Right ventricle myocardium superior (tissue), 1 donor: Measurements from ENCODE around the gene C3. TPM values are rescaled to one million over a fixed set of nuclear protein-coding genes. Genes with fewer than 3 reads are reported as not detected.
"Not testable (repeated sequence)": the region's sequence is repeated elsewhere in the genome, so short reads cannot be mapped to it uniquely, and the experiment has no call there.

ENCODE experiments used
- ATAC-seq: fragments of 200-7000 bp; cut with Tn5 transposase; one replicate; pipeline ENCODE4 v1.9.1; 2020; ENCODE audit warnings: mild to moderate bottlenecking; ENCODE audit not compliant: poor library complexity
- DNase-seq: peaks from one replicate; pipeline ENCODE4 v3.0.0-alpha.2; 2020
- intact Hi-C: fragments of 100-400 bp; cut with DNase I; formaldehyde crosslinking; loops from one replicate; pipeline ENCODE4 v1.11.2; 2022
- total RNA-seq: library from RNA; stranded (reverse); fragmentation: NEBNext Ultra II Directional; extraction: Animal tissue kit (Norgen Biotek cat#: 25700); gene quantifications from one replicate; pipeline ENCODE4 v1.2.1, GENCODE V29; 2021
- donor health status: DM: no; HTN: yes; CAD: no; lungs with severe emphysema.

Gene C3
- total RNA-seq, 1 donor from 2014 or later = 308 TPM

GRCh38 chr19:6682607-6683128 is 37.8 kb downstream of the C3 start:
- ATAC-seq (no peak), DNase-seq (no peak)
- intact Hi-C loops = no loop called here

DNA sequence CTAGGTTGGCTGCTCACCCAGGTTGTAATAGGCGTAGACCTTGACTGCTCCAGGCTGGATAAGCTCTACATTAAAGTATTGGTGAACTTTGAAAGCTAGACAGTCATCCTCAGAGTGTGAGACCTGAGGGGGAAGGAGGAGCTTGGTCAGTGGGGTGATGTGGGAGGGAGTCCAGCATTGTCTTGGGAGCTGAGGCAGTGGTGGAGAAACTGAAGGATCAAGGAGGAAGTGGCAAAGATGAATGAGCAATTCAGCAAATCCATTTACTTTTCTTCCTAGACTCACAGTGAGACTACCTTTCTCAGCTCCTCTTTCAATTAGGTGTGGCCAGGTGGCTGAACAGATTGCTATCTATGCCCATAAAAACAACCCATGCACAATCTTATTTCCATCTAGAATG is 40.3 kb downstream of the C3 start:
- ATAC-seq (no peak), DNase-seq (no peak)
- intact Hi-C loops = no loop called here

DNA sequence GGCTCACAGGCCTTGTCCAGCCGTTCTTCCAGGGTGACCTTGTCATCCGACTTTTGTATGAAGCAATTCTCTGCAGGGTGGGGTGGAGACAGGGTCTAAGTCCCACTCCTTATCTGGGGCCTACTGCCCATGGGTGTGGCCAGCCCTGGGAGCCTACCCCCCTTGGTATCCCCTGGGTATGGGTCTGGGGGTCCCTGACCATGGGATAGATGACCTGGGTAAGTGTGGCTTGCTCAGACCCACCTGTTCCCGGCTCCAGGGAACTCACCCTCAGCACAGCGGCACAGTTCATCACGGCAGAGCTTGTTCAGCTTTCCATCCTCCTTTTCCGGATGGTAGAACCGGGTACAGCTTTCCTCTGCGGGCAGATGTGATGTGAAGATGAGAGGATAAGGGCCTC is 41.3 kb downstream of the C3 start:
- DNase-seq (no peak), ATAC-seq (no peak)
- intact Hi-C loops = no loop called here

GRCh38 chr19:6678690-6679109 is 41.8 kb downstream of the C3 start:
- intact Hi-C loops = no loop called here
- DNase-seq (no peak), ATAC-seq (no peak)

DNA sequence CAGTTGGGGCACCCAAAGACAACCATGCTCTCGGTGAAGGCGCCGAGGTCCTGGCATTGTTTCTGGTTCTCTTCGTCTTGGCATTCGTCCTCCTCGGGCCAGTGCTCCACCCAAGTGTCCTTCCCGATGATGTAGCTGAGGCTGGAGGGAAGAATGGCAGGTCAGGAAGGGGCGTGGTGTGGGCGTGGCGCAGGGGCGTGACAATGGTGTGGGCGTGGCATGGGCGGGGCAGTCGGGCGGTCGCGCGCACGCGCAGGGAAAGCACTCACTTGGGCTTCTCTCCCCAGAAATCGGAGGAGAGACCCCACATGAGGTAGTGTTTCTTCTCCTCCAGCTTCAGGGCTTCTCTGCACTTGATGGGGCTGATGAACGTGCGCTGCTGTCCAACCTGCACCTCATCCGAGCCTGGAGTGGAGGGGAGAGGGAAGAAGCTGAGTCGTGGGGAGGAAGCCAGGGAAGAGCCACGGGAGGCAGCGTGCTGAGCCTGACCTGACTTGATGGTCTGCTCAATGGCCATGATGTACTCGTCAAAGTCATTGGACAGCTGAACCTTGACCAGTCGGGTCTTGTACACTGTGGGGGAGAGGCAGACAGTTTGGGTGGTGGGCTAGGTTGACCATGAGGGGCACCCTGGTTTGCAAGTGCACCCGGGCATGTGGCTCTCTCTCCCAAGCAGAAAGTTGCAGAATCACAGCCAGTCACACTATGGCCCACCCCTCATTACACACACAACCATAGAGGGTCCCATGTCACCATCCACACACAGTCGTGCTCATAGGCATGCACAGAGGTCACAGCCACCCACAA is 42.4 kb downstream of the C3 start:
- DNase-seq (no peak), ATAC-seq (peak; percentile 53)

DNA sequence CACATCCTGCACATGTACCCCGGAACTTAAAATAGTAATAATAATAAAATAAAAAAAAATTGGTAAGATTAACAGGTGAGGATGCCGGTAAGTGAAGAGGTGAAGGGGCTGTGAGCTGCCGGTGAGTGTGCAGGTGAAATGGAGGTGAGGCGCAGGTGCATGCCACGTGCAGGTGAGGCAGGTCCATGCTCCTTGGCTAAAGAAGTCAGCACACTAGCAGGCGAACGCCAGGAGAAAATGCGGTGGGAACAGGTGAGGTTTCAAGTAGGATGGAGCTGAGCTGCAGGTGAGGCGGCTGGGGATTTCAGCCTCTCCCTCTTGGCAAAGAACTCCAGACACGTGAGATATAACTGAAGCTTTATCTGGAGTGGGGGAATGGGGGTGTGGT is 43.0 kb downstream of the C3 start:
- ATAC-seq (no peak), DNase-seq (no peak)
- intact Hi-C loops = no loop called here

More for the DNA sequence above, 42.4 kb downstream of the C3 start:
- intact Hi-C loops = no loop called here

DNA sequence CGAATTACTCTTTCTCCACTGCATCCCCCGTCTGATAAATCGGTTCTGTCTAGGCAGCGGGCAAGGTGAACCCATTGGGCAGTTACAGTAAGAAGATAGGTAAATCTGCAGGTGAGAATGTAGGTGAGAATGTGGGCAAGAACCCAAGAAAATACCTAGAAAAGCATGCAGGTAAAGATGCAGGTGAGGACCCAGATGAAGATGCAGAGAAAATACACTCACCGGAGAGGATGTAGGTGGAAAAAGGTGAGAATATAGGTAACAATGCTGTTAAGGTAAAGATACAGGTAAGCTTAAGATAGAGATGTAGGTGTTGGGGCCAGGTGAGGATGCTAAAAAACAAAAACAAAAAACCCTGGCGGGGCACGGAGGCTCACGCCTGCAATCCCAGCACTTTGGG is 44.2 kb downstream of the C3 start:
- intact Hi-C loops = no loop called here
- ATAC-seq (no peak), DNase-seq (no peak)

DNA sequence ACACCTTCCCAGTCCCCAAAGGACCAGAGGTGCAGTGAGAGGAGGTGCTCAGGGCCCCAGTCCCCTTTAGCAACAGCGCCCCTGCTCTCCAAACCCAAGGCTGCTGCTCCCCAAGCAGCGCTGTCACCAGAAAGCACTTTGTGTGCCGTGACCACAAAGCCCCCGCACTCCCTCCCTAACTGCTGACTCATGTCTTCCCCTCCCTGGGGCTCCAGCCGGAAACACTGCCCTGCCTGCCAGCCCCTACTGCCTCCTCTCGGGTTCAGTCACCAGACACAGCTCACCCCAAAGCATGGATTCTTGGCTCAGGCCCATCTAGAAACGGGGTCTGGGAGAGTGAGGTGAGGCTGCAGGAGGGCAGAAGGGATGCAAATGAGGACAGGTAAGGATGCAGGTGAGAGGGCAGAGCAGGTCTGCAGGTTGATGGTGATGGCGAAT is 45.6 kb downstream of the C3 start:
- intact Hi-C loops = no loop called here
- peak; percentile 65 for DNase-seq

GRCh38 chr19:6674408-6674807 is 46.0 kb downstream of the C3 start:
- DNase-seq, intact Hi-C loops, ATAC-seq: not testable (repeated sequence)

More for the DNA sequence above, 45.6 kb downstream of the C3 start:
- ATAC-seq = peak; percentile 44

- DNase-seq = no peak
- intact Hi-C loops = no loop called here
- no peak for ATAC-seq
These were observed 47.7 kb downstream of the C3 start for GRCh38 chr19:6672693-6673290.

GRCh38 chr19:6671960-6672359 is 48.5 kb downstream of the C3 start:
- intact Hi-C loops = no loop called here
- DNase-seq (no peak), ATAC-seq (no peak)

- ATAC-seq = no peak
- intact Hi-C loops = no loop called here
- DNase-seq = no peak
These were observed 51.8 kb downstream of the C3 start for GRCh38 chr19:6668691-6669090.

GRCh38 chr19:6667114-6667627 is 53.3 kb downstream of the C3 start:
- intact Hi-C loops = no loop called here
- DNase-seq (peak; percentile 53), ATAC-seq (no peak)

- no peak for ATAC-seq
- DNase-seq = no peak
- intact Hi-C loops = no loop called here
These were observed 55.5 kb downstream of the C3 start for GRCh38 chr19:6664916-6665315.

- ATAC-seq (no peak), DNase-seq (no peak)
- intact Hi-C loops = no loop called here
These were observed 56.9 kb downstream of the C3 start for GRCh38 chr19:6663236-6664201.

GRCh38 chr19:6662702-6663101 is 57.7 kb downstream of the C3 start:
- ATAC-seq = no peak
- intact Hi-C loops = no loop called here
- no peak for DNase-seq

DNA sequence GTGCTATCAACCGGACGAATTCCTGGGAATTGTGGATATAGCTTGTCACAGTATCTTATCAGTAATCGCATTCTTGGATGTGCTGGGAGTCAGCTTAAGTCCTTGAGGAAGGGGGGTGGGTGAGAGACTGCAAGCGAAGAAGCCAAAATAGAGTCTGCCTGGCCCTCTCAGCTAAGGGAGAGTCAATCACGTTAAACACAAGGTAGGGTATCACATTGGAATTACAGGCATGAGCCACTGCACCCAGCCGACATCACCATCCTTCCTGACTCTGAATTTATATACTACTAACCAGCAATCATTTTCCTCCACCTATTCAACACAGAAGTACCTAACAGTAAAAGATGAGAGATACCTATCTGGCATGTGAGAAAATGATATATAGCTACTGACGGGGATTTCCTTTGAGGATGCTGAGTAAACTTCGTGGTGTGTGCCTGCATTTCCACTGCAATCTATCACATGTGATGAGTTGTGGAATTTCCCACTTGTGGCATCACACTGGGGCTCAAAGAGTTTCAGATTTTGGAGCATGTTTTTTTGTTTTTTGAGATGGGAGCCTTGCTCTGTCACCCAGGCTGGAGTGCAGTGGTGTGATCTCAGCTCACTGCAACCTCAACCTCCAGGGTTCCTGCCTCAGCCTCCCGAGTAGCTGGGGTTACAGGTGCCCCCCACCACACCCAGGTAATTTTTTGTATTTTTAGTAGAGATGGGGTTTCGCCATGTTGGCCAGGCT is 58.8 kb downstream of the C3 start:
- intact Hi-C loops, ATAC-seq, DNase-seq: not testable (repeated sequence)

DNA sequence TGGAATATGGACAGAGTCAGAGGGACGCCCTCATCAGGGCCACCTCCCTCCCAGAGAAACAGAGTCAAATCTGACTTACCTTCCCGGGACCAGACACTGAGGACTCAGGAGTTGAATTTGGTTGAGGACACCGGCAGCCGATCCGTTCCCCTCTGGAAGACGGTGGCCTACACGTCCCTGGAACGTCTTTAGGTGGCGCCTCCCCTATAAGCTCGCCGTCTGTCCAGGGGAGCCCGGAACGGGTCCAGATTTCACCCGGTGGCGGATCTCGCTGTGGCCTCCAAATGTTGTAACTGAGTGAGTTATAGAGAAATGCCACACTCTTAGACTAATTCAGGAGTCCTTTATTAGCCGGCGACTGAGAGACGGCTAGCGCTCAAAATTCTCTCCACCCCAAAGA is 59.5 kb downstream of the C3 start:
- no peak for ATAC-seq
- intact Hi-C loops = no loop called here
- DNase-seq = no peak
